Amygdala (tissue), 56 donors: ENCODE results near the gene FAM131B.
"Not testable (repeated sequence)": the region's sequence is repeated elsewhere in the genome, so short reads cannot be mapped to it uniquely, and the experiment has no call there.

Experiments
- DNase-seq, 56 donors: peaks; one replicate each; lab custom pipeline; 2025; lab: John Stamatoyannopoulos, UW

FAM131B gene

GRCh38 chr7:143362131-143363015, at the start of gene FAM131B:
Gene FAM131B, minus strand, starts transcription at chr7:143362713. Its CDS starts 110 bp downstream, at chr7:143362603.
- DNase-seq, result peak in 28 of 56 donors; percentile 22 to 73 (median 52)

GRCh38 chr7:143411976-143412708, 49.6 kb upstream of the FAM131B start:
- no peak for DNase-seq

GRCh38 chr7:143410521-143411004, 48.0 kb upstream of the FAM131B start:
- DNase-seq, result no peak

GRCh38 chr7:143408686-143409561, 46.4 kb upstream of the FAM131B start, which contains the start of gene EPHA1:
Gene EPHA1, minus strand, starts transcription at chr7:143408856. Its CDS starts 51 bp downstream, at chr7:143408805.
- DNase-seq, result peak in 2 of 56 donors; percentile 13 to 24

DNA sequence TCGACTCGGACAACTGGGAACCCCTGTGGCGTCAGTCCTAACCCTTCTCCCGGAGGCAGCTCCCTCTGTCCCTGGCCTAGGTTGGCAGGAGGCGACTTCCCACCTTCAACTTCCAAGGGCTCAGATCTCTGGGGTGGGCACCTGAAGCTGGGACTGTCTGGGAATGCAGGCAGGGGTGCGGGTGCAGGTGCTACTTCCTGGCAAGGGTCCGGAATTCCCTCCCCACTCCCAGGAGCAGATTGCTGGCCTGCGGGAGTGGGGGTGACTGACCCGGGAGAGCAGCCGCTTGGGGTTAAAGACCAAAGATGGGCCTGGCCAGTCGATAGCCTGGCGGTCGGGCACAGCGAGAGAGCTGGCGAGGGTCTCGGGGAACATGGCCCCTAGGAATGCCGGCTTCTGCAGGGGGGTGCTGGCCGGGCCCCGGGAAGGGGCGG, 45.8 kb upstream of the FAM131B start:
- no peak for DNase-seq

DNA sequence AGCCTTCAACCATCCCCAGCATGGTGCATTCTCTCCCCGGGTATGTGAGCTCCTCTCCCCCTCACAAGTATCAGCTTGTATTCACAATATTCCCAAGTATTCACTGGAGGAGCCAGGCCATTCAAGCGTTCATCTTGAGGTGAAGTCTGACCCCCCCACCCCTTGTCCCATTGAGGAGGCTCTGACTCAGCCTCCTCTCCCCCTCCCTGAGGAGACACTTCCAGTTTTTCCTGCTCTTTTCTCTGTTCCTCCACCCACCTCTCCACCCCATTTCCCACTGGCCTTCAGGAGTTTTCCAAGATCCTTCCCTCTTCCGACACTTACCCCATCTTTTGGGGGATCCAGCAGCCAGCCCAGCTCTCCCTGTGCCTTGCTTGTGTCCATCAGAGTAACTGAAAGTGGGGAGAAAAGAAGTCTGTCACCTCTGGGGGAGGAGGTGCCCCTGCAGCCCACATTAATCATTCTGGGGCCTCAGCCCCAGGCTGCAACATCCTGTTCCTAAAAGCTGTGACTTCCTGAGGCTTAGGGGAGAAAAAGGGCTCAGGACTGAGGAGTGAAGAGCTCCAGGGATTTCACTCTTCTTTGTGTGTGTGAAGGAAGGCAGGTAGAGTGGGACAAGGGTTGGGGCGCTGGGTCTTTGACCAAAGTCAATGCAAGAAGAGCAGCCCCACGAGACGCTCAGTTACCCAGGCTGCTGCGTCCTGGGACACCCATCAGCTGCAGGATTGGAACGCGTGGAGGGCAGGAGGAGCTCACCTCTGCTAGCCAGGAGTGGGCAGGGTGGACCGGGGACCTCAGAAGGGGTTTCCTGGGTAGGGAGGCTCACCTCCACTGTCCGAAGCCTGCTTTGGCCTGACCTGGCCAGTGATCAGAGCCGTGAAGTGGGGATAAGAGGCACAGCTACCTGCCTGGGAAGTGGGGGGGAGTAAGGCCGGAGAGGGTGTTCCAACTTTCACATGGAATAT, 45.1 kb upstream of the FAM131B start:
- no peak for DNase-seq

- DNase-seq, result no peak
These were observed 43.5 kb upstream of the FAM131B start for GRCh38 chr7:143406002-143406357.

DNA sequence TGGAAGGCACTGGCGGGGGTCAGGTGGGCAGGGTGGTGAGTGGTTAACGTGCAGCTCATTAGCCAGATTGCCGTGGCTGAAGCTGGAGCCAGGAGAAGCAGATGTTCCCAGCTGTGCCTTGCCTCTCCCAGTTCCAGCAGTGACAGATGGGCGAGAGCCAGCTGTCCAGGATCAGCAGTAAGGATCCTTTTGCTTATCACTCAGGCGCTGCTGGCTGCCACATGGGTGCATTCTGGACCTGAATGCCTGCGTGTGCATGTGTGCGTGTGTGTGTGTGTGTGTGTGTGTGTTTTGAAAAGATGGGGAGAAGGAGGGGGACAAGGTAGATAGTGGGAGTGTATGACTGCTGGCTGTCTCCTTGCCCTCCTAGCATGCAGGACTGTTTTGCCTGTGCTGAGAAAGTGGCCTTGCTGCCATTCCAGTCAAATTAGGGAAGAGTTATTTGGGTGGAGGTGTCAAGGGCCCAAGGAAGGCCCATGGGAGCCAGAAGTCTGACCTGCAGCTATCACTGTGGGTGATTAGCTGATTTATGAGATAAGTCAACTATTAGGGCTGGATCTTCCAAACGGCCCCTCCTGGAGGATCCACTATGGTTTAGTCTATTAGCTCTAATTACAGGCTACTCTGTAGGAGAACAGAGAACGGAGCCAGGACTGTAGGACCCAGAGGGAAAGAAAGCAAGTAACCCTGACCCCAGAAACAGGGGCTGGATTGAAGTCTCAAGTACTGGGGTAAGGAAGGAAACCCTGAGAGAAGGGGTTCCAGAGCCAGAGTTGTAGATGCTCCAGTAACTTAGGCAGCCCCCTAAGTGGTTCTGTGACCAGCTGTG, 42.9 kb upstream of the FAM131B start:
- DNase-seq, result no peak

- not testable (repeated sequence) for DNase-seq
These were observed 39.7 kb upstream of the FAM131B start for GRCh38 chr7:143402233-143402632.

- no peak for DNase-seq
These were observed 38.8 kb upstream of the FAM131B start for GRCh38 chr7:143401265-143401664.

GRCh38 chr7:143399642-143400041, 37.1 kb upstream of the FAM131B start:
- DNase-seq, result no peak

DNA sequence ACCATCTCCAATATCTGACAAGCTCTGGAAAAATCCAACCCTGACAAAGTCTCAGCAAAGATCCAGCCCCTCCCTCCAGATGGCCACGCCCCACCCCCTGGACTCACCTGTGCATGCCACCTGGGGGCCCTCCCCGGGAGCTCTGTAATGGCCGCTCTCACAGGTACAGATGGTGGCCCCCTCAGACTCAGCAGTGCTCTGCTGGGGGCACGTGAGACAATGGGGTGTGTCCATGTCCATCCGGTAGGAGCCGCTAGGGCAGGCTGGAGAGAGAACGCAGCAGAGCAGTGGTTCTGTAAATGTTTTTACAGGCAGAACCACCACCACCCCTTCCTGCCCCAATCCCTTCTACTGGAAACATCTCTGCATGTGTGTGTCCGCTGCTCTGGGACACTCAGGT, 36.6 kb upstream of the FAM131B start:
- DNase-seq, result no peak

DNA sequence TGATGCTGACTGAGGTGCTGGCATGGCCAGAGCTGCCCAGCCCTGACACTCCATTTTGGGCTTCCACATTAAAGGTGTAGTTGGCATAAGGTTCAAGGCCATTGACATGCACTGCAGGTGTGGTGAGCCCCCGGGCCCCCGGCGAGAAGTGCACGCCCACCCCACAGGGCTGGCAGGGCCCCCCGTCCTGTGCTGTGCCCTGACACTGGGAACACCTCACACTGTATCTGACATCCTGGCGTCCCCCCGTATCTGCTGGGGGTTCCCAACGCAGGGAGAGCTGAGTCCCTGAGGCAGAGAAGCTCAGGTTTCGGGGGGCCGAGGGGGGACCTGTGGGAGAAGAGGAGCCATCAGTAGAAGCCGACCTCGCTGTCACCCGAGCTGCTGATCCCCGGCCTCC, 36.1 kb upstream of the FAM131B start:
- no peak for DNase-seq

DNA sequence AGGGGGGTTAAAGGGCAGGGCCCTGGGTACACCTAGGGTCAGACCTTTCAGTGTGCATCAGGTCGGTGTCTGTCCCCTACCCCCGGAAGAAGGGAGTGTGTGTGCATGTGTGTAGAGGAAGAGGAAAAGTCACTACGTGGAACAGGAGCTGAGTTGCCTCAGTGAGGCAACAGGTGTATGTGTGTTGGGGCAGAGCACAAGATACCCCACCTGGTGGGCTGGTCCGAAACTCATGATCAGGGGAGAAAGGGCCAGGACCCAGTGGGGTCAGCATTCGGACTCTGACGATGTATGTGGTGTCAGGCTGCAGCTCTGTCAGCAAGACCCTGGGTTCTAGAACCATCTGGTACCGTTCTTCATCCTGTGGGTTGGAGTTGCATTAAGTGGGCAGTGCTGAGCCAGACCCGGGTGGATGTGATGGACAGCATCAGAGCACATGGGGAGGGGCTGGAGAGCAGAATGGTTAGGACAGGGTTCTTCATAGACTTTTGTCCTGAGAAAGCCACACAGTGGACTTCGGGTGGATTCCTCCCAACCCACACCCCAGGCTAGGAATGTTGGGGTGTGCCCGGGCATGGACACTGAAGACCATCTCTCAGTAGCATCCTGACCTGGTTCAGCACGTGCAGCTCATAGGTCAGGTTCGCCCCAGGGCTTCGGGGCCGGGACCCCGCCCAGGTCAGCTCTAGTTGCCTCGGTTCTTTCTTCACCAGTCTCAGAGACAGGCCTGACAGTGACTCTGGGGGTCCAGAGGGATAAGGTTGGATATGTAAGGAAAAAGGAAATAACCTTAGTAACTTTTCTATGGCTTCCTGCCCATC, 35.4 kb upstream of the FAM131B start:
- DNase-seq, result no peak

- DNase-seq, result no peak
These were observed 34.4 kb upstream of the FAM131B start for GRCh38 chr7:143396625-143397556.

DNA sequence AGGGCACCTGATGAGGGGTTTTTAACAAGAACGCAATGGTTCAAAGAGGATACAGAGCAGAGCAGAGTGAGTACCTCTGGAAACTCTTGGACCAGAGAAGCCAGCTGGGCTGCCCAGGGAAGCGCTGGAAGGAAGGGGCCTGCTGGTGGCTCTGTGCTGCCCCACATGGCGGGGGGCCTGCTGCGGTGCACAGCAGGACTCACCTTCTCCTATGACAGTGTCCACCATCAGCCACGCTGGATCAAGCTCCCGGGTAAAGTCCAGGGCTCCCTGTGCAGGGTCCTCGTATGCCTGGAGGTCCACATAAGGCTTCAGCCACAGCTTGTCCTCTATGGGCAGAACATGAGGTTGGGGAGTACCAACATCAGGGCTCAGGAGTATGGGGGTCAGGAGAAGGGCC, 33.7 kb upstream of the FAM131B start:
- DNase-seq, result no peak
